Right lobe of liver (tissue), 6 donors: ENCODE data around the gene HUS1. TPM values are rescaled to one million over a fixed set of nuclear protein-coding genes. Genes with fewer than 3 reads are reported as not detected.
A peak's percentile ranks its signal among the peaks of the same experiment; 100 is the strongest.

Source experiments
- ATAC-seq, 4 donors: fragments of 200-7000 bp; cut with Tn5 transposase; one replicate each; pipeline ENCODE4 v1.9.1; 2020; ENCODE audit warnings: mild to moderate bottlenecking in 4 of 4, moderate library complexity in 4 of 4
- DNase-seq, 3 donors: peaks; one replicate each; pipeline ENCODE4 v3.0.0-alpha.2; 2020
- H3K27ac ChIP-seq, 3 donors: fragments of 200-600 bp; one replicate each; pipeline ENCODE4 v1.8.0; 2022
- H3K27me3 ChIP-seq, 2 donors: fragments of 200-600 bp; one replicate each; pipeline ENCODE4 v1.8.0; 2022
- H3K36me3 ChIP-seq, 4 donors: fragments of 200-600 bp; sonication (generic) in 1 of 4; one replicate each; pipeline versions ENCODE4 v1.5.1 to v1.8.0; 2017 to 2022; ENCODE audit warnings: control low read depth in 1 of 4
- H3K4me1 ChIP-seq, 4 donors: fragments of 200-600 bp; sonication (generic) in 1 of 4; one replicate each; pipeline versions ENCODE4 v1.5.1 to v1.8.0; 2017 to 2022; ENCODE audit warnings: control low read depth in 1 of 4
- H3K4me3 ChIP-seq, 3 donors: fragments of 200-600 bp; one replicate each; pipeline ENCODE4 v1.8.0; 2022
- H3K9me3 ChIP-seq, 4 donors: fragments of 200-600 bp; sonication (generic) in 1 of 4; one replicate each; pipeline versions ENCODE4 v1.5.1 to v1.8.0; 2017 to 2022; ENCODE audit warnings: control low read depth in 1 of 4
- CTCF ChIP-seq, 4 donors: fragments of 200-600 bp in 3 of 4; fragments of 450-650 bp in 1 of 4; IDR thresholded peaks; one replicate each; pipeline versions ENCODE4 v1.5.1 to v1.8.0; 2016 to 2022; ENCODE audit warnings: antibody characterized with exemption in 4 of 4, mild to moderate bottlenecking in 2 of 4
- POLR2A ChIP-seq: fragments of 450-650 bp; IDR thresholded peaks from one replicate; pipeline ENCODE4 v1.6.1; 2017; ENCODE audit warnings: antibody characterized with exemption, mild to moderate bottlenecking
- WGBS: methylation state at CpG from one replicate; pipeline ENCODE4 v1.1.6; 2018; ENCODE audit warnings: low coverage, low lambda C conversion rate; ENCODE audit not compliant: insufficient coverage; ENCODE audit errors: missing lambda C conversion rate; 5-methylcytosine and 5-hydroxymethylcytosine counted together
- intact Hi-C, 2 donors: fragments of 100-400 bp; cut with DNase I; formaldehyde crosslinking; loops; one replicate each; pipeline versions ENCODE4 v1.11.2 to v1.14.1; 2022
- long read RNA-seq: library from polyadenylated mRNA; unstranded; transcript quantifications from one replicate; pipeline ENCODE4 v2.0.0, GENCODE V29; 2019
- total RNA-seq, 6 experiments: library from RNA; depleted of rRNA in 2 of 6; stranded (reverse); fragments of >200 nt in 2 of 6; fragmentation: NEBNext Ultra II Directional in 3 of 6; extraction: Animal tissue kit (Norgen Biotek cat#: 25700) in 3 of 6; gene quantifications; one replicate each; pipeline versions ENCODE4 v1.1.0 to v1.2.4, GENCODE V29; 2016 to 2023
- donor health status: DM: no; HTN: yes; CAD: no.
- donor health status: DM: no; HTN: no; CAD: no.
- donor health status: DM: no; HTN: no; CAD: no.
- donor health status: DM: no; HTN: yes; CAD: no.
- donor health status: DM: no; HTN: yes; CAD: no.

Gene HUS1
- 10 to 100 TPM; 16.1 to 40.5 (median 25.5) TPM for total RNA-seq
- long read RNA-seq, transcript HUS1-201 (8 exons, 2,935 nt) = major isoform, 5 of 9 reads
- long read RNA-seq, partial matches to known transcripts = 0 of 9 reads
- long read RNA-seq, other reads (novel, unspliced or antisense) = 3 of 9 reads

GRCh38 chr7:47979145-47979831 lies at the start of gene HUS1:
Gene HUS1, minus strand, starts transcription at chr7:47979615. Its CDS starts 96 bp downstream, at chr7:47979519.
- DNase-seq (peak; percentile 94 to 96 (median 95)), ATAC-seq (peak; percentile 99 to 100 (median 100))
- Histone ChIP-seq H3K4me1 (peaks cover 0 to 28% (median 10%) of the 10 kb centered on the region in 4 donors), H3K4me3 (peak within 1 kb of the TSS; percentile 48 to 66 (median 64)), H3K27me3 (no peaks in the 10 kb centered on the region), H3K36me3 (peaks cover 4 to 39% (median 17%) of the 10 kb centered on the region in 4 donors), H3K27ac (peak within 1 kb of the TSS; percentile 69 to 75 (median 70)), H3K9me3 (no peaks in the 10 kb centered on the region)
- intact Hi-C loops = no loop called here
- TF ChIP-seq CTCF (IDR thresholded peaks at IDR 0.05) (no peak), POLR2A (peak; percentile 92)
- under 1% methylated on average over 50 of the region's 62 CpGs for WGBS

- no peaks in the 10 kb centered on the region for H3K4me1 ChIP-seq
- intact Hi-C loops = no loop called here
- H3K9me3 ChIP-seq = no peaks in the 10 kb centered on the region
- H3K27ac ChIP-seq = no peak within 1 kb of the TSS
- ATAC-seq = no peak
- no peak for DNase-seq
- H3K36me3 ChIP-seq = no peaks in the 10 kb centered on the region
- no peaks in the 10 kb centered on the region for H3K27me3 ChIP-seq
- H3K4me3 ChIP-seq = no peak within 1 kb of the TSS
- 55% methylated on average over 6 of the region's 6 CpGs for WGBS
- no peak for TF ChIP-seq CTCF (IDR thresholded peaks at IDR 0.05)
- no peak for TF ChIP-seq POLR2A
Observed at GRCh38 chr7:48028938-48029337, 49.5 kb upstream of the HUS1 start, which contains the start of gene SUN3. Gene SUN3, minus strand, starts transcription at chr7:48029107. Its CDS starts 169 bp downstream, at chr7:48028938.

DNA sequence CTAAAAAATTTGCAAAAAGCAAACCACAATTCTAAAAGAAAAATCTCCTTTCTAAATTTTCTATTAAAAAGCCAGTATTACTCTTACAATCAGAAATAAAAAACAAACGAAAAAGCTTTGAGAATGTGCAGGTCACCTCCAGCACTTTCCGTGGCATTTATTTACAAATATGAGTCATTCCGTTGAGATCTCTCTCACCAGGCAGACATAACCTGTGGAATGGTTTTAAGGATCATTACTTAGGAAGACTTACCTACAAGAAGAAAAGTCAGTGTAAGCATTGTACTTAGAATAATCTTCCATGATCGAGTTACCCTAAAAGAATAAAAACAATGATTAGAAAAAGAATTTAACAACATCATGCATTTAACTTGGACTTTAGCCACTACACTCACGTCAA lies 46.2 kb upstream of the HUS1 start:
- Histone ChIP-seq H3K27me3 (no peaks in the 10 kb centered on the region), H3K9me3 (peaks cover 0 to 3% (median 0%) of the 10 kb centered on the region in 4 donors), H3K36me3 (no peaks in the 10 kb centered on the region), H3K27ac (no peak overlapping the region), H3K4me3 (no peak overlapping the region), H3K4me1 (no peaks in the 10 kb centered on the region)
- intact Hi-C loops = no loop called here
- TF ChIP-seq CTCF (IDR thresholded peaks at IDR 0.05) (no peak), POLR2A (no peak)
- peak in 1 of 4 donors; percentile 60 for ATAC-seq
- no peak for DNase-seq
- 49% methylated on average over 5 of the region's 5 CpGs for WGBS

- DNase-seq (no peak), ATAC-seq (no peak)
- no peaks in the 10 kb centered on the region for H3K27me3 ChIP-seq
- H3K4me1 ChIP-seq = no peaks in the 10 kb centered on the region
- TF ChIP-seq CTCF (IDR thresholded peaks at IDR 0.05) = no peak
- TF ChIP-seq POLR2A = no peak
- no peak overlapping the region for H3K27ac ChIP-seq
- WGBS = 79% methylated on average over 3 of the region's 4 CpGs
- no peak overlapping the region for H3K4me3 ChIP-seq
- H3K9me3 ChIP-seq = no peaks in the 10 kb centered on the region
- H3K36me3 ChIP-seq = no peaks in the 10 kb centered on the region
- intact Hi-C loops = no loop called here
Observed at GRCh38 chr7:48017674-48018073, 38.3 kb upstream of the HUS1 start.
